Dedifferentiated amniotic fluid mesenchymal stem cell (primary cell): ENCODE measurements around the gene MFSD2A.
"Not testable (repeated sequence)": the region's sequence is repeated elsewhere in the genome, so short reads cannot be mapped to it uniquely, and the experiment has no call there.

Source experiments
- DNase-seq: peaks from one replicate; pipeline ENCODE4 v3.0.0-alpha.2; 2016; ENCODE audit errors: extremely low spot score

The MFSD2A gene

DNA sequence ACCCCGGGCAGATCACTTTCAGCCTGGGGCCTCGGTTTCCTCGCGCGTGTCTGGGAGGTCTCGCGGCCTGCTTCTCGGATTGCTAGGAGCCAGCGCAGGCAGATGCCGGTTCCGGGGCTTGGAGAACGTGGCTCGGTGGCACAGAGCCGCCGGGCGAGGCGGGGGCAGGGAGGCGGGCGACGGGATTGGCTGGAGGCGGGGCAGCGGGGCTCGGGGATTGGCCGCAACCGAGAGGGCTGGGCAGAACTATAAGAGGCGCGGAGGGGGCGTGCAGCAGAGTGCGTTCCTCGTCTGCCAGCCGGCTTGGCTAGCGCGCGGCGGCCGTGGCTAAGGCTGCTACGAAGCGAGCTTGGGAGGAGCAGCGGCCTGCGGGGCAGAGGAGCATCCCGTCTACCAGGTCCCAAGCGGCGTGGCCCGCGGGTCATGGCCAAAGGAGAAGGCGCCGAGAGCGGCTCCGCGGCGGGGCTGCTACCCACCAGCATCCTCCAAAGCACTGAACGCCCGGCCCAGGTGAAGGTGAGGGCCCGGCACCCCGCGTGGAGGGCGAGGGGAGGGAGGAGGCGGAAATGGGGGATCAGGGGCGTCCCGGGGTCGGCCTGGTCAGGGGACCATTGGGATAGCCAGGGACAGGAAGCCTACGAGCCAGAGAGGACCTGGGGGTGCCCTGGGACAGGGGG lies at the start of gene MFSD2A:
TSS of gene MFSD2A (plus strand) at position 276 of the 677 bp plus-strand sequence. CDS start at position 424, 148 bp downstream.
- DNase-seq = peak; percentile 74

DNA sequence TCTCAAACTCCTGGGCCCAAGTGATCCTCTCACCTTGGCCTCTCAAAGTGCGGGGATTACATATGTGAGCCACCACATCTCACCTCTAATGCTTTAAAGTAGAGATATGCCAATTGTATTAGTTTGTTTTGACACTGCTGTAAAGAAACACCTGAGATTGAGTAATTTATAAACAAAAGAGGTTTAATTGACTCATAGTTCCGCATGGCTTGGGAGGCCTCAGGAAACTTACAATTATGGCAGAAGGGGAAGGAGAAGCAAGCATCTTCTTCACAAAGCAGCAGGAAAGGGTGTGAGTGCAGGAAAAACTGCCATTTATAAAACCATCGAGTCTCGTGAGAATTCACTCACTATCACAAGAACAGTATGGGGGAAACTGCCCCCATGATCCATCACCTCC lies 49.8 kb upstream of the MFSD2A start:
- no peak for DNase-seq

DNA sequence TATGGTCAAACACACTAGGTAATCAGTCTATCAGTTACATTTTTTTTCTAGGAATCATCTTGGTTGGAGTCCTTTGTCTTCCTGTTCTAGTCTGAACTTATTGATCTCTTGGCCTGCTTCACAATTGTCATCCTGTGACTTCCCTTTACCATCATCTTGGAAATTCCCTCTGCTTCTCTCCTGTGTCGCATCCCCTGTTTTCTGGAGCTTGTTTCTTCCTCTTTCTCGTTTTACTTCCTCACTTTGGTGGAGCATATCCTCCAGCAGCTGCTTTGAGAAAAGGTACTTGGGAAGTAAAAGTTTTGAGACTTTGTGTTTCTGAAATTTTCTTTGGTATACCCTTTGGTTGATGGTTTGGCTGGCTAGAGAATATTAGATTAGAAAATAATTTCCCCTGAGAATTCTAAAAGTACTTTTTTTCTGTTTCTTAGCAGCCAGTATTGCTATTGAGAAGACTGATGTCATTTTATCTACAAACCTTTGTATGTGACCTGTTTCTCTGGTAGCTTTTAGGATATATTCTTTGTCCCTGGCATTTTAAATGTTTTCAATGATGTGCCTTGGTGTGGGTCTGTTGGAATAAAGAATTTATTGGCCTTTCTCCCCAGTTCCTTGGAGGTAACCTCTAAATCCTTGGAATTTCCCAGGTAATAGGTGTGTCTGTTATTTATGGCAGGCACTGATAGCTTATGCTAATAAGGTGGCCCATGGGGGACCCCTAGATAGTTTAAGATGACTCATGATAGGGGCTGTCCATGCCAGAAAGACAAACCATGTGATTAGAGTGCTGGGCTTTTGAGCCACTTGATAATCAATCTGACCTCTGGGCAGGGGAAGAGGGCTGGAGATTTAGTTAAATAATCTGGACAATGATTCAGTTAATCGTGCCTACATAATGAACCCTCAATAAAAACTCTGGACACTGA lies 47.2 kb upstream of the MFSD2A start:
- no peak for DNase-seq

DNA sequence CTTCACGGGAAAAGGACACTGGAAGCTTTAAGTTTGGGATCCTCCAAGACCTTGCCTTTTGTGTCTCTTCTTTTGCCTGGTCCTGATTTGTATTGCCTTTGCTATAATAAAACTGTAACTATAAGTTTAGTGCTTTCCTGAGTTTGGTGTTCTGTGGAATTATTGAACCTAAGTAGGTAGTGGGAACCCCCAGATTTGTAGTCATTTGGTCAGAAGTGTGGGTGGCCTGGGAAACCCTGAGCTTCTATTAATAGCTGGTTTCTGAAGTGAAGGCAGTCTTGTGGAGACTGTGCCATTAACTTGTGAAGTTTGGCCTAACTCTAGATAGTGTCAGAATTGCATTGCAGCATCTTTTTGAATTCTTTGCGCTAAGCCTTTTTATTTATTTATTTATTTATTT lies 46.4 kb upstream of the MFSD2A start:
- DNase-seq = no peak

DNA sequence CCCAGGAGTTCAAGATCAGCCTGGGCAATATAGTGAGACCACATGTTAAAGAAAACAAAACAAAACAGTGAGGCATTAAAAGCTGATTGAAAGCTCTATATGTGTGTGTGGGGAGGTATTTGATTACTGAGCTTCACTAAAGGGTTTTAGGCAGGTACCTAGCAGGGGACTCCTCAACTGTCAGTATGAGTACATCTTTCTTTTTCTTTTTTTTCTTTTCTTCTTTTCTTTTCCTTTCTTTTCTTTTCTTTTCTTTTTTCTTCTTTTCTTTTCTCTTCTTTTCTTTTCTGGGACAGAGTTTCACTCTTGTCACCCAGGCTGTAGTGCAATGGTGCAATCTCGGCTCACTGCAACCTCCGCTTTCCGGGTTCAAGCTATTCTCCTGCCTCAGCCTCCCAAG lies 44.7 kb upstream of the MFSD2A start:
- no peak for DNase-seq

DNA sequence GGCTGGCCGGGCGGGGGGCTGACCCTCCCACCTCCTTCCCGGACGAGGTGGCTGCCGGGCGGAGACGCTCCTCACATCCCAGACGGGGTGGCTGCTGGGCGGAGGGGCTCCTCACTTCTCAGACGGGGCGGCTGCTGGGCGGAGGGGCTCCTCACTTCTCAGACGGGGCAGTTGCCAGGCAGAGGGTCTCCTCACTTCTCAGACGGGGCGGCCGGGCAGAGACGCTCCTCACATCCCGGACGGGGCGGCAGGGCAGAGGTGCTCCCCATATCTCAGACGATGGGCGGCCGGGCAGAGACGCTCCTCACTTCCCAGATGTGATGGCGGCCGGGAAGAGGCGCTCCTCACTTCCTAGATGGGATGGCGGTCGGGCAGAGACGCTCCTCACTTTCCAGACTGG lies 41.8 kb upstream of the MFSD2A start:
- DNase-seq = not testable (repeated sequence)

DNA sequence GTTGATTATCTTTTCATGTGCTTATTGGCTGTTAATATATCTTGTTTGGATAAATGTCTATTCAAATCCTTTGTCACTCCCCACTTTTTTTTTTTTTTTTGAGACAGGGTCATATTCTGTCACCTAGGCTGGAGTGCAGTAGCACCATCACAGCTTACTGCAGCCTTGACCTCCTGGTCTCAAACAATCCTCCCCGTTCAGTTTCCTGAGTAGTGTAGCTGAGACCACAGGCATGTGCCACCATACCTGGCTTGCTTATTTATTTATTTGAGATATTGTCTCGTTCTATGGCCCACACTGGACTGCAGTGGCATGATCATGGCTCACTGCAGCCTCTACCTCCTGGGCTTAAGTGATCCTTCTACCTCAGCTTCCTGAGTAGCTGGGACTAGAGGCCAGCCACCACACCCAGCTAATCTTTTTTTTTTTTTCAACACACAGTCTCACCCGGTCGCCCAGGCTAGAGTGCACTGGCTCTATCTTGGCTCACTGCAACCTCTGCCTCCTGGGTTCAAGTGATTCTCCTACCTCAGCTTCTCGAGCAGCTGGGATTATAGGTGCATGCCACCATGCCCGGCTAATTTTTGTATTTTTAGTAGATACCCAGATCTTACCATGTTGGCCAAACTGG lies 39.3 kb upstream of the MFSD2A start:
- DNase-seq = no peak

DNA sequence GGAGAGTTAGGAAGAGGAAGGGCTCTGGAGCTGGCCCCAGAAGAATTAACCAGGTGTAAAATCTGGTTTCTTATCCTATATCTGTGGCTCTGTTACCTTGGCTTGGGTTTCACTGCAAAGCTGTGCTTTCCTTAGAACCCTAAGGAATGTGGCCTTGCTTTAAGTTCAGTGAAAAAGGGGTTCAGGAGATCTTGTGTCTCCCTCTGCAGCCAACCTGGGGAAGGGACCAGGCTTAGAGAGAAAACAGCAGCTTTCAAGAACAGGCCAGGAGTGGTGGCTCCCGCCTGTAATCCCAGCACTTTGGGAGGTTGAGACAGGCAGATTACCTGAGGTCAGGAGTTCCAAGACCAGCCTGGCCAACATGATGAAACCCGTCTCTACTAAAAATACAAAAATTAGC lies 37.1 kb upstream of the MFSD2A start:
- DNase-seq = no peak

DNA sequence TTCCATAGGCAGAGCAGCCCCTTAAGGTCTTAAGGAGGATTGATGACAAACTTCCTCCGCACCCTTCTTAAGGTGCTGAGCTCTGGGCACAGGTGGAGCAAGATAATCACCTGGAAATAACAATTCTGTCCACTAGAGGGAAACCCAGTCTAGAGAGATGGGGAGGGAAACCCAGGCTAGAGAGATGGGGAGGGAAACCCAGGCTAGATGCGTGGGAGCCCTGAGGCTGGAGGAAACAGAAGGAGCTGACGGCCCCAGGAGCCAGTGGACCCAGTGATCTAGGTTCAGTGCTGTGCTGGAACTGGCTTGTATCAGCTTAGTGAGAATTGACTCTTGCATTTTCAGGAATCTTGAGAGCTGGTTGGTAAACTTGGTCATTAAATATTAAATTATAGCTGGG lies 35.4 kb upstream of the MFSD2A start:
- peak; percentile 37 for DNase-seq

DNA sequence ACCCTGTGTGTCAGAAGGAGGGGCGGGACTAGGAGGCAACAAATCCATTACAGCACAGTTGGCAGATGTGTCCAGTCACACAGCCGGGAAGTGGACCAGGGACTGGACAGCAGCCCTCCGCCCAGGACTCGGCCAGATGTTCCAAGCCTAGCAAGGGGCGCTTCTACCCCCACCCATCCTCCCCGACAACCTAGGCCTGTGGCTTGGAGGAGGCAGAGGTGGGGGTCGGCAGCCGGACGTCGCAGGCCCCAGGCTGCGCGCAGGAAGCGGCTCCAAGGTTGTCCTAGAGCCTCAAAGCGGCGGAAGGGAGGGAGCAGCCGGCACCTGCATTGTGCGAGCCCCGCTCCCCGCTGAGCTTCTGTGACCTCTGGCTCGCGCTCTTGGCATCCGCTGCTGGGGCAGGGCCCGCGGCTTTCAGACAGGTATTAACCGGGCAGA lies 32.7 kb upstream of the MFSD2A start:
- no peak for DNase-seq

DNA sequence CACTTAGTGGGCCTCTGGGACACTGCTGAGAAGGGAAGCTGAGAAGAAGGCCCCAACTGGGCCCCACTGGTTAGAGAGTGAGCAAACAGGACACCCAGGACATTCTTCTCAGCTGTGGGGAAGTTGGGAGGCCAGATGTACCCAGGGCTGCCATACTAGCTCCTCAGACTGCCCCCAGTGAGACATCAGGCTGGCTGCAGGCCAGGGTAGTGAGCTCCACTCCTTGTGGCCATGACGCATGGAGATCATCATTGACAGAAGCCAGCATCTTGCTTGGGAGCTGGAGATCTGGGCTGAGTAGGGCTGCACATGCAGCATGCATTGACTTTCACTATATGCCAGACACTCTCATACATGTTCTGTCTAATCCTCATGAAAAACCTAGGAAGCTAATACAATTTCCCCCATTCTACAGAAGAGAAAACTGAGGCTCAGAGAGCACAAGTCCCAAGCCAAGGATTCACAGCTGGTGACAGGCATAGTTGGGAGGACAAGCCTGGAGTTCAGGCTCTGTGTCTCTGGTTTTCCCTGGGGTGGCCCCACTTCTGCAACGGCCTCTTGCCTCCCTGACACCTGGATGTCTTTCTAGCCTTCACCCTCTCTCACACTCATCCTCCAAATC lies 29.1 kb upstream of the MFSD2A start:
- no peak for DNase-seq

DNA sequence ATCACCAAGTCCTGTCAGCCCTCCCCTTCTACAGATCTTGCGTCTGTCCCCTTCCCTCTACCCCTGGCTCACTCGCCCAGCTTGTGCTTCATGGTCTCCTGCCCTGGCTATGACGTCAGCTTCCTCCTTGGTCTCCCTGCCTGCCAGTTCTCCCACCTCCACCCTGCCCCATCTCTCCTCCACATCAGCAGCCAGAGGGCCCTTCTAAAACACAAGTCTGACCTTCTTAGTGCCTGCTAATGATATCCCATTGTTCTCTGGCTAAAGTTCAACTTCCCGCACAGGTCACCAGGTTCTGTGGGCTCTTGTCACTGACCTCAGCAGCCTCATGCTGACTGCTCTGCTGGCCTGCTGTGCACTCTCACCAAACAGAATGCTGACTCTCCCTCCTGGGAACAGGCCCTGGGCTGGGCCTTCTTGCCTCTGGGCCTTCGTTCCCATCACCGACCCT lies 28.6 kb upstream of the MFSD2A start:
- DNase-seq = no peak

DNA sequence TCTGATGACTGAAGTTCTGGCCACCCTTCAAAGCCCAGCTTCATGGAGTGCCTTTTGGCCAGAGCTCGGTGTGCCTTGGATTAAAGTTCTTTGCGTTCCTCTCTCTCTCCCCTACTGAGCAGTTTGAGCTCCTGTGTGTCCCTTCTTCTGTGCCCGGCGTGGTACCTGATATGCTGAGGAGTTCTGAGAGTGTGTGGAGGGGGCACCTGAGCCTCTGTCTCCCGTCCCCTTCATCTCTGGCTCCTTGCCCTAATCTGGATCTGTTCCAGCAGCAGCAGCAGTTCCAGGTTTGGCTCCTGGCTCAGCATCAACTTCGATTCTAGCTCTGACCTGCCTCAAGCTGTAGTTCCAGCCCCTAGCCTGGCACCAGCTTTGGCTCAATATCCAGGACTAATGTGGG lies 28.1 kb upstream of the MFSD2A start:
- DNase-seq = no peak

DNA sequence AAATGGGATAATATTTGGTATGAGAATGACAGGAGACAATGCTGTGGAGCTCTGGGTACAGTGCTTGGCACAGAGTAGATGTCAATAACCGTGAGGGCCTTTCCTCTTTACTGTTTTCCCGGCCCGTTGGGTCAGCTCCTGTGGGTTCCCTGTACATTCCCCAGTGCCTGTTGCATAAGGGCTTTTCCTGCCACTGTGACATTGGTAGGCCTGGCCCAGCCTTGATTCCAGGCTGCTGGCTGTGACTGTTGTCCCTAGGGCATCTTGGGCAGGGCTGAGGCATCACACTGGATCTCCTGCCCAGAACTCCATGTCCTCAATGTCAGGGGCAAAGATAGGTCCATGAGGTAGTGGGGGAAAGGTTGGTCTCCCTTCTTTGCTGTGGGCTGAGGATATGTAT lies 27.4 kb upstream of the MFSD2A start:
- no peak for DNase-seq

DNA sequence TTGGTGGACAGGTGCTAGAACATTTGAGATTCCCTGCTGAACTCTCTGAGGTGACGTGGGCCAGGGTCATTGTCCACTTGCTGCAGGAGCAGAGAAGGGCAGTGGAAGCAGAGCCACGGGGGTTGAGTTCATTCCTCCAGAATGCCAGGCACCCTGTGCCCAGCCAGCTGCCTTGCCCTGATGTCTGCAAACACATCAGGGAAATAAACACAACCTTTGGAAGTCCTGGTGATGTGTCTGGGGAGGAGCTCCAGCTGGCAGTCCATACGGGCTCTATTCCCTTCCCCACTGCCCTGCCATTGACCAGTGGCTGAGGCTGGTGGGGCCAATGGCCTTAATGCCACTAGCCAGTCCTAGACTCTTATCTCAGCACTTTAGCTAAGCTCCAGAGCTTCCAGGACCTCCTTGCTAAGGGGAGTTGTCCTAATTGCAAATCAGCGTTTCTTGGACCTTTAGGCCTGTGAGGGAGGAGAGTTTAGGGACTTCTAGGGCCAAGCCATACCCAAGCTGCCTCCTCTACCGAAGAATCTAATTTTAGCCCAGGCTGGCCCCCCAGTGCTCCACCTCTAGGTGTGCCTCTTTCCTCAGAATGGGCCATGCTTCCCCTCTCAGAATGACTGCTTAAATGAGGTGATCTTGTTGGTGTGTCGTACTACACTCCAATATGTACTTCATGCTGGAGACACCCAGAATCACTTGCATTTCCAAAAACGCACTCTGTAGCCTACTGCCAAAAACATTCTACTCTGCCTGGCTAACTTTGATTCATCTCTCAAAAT lies 25.9 kb upstream of the MFSD2A start:
- no peak for DNase-seq

DNA sequence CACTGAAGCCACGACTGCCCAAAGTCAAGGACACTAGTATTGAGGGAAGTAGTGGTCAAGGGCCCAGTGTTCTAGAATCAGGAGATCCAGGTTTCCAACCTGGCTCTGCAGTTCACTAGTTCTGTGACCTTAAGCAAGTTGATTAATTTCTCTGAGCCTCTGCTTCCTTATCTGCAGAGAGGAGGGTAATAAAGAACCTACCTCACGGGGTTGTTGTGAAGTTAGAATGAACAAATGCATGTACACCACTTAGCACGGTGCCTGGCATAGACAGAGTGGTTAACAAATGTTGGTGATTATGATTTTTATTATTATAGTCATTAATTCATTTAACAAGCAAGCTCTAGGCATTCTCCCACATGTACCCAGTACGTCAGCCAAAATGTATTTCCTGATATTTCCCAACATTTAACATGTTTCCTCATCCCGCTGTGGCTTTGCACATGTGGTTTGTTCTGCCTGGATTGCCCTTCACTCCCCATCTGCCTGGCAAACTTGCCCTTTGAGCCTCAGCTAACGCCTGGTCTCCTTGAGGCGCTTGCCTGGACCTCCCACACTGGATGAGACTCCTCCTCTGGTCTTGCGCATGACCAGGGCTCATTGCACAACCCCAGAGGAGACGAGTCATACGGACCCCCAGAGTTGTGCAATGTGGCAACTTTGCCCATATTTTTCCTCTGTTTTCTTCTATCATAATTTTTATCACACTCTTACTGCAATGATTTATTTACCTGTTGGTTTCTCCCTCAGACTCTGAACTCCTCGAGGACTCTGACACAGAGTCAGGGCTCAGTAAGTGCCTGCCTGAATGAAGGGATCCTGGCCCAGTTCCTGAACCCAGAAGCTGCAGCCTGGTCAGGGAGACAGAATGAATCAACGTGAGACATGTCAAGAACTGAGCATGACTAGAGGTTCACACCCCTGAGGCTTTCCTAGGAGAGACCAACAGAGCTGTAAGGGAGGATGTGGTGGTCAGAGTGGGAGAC lies 20.7 kb upstream of the MFSD2A start:
- DNase-seq = no peak

DNA sequence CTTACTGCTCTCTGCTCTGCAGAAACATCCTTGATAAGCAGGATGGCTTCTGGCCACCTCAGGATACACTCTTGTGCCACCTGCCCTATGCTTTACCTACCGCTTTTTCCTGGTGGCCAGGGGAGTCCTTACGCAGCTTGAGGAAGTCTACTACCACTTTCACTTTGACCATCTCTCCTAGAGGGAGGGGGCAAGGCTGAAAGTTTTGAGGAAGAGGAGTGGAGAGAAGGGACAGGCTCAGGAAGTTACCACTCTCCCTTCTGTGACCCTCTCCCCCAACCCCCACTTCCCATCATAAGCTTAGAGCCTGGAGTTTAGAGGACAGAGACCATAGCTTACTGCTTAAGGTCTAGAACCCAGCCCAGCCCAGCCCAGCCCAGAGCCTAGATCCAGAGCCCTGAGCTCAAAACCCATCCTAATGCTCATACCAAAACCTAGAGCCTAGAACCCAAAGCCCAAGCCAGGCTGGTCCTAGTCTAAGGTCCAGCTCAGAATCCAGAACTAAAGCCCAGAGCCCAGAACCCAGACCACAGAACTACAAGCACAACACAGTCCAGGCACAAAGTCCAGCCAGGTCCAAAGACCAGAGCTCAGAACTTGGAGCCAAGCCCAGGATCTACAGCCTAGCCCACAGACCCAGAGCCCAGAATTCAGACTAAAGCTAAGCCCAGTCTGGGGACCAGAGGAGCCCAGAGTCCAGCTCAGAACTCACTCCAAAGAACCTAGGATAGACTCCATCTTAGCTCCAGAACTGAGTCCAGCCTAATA lies 18.0 kb upstream of the MFSD2A start:
- DNase-seq = no peak

DNA sequence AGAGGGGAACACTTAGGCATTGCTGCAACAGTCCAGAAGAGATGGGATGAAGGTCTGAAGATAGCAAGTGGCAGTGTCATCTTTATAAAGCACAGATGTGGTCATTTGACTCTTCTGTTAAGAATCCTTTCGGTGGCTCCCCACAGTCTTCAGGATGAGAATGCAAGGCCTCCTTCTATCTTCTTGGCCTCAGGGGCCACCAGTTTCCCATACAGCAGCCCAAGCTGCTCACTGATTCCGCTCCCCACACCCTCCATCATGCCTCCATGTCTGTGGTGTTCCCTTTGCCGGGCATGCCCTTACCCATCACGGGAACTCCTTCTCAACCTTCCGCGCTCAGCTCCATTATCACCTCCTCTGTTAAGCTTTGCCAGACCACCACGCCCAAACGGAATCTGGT lies 16.1 kb upstream of the MFSD2A start:
- DNase-seq = no peak

DNA sequence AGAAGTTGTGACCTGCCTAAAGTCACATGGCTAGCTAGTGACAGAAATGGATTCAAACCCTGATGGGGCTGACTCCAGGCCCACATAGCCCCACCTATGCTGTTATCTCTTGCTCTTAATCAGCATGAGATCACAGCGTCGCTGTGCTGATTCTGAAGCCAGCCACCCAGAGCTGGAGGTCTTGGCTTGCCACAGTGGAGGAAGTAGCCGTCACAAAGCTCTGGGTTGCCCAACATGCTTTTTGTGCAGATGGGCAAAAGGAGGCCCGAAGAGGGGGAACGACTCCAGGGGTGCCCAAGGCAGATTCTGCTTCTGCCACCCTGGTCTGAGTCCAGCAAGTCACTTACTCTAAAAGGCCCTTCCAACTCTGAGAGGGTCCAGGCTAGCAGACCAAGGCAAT lies 14.7 kb upstream of the MFSD2A start:
- no peak for DNase-seq
